H1 (cell line): Measurements from ENCODE around the gene SHCBP1L.

ENCODE experiments used
- KDM5A ChIP-seq: fragments of 200-600 bp; IDR thresholded peaks from 2 replicates; pipeline ENCODE4 v1.7.1; 2012; ENCODE audit warnings: mild to moderate bottlenecking, low read length, inconsistent platforms, mixed read lengths
- POLR2A ChIP-seq, 2 experiments: IDR thresholded peaks; 1 replicate in 1 of 2; 2 replicates in 1 of 2; pipeline ENCODE4 v1.6.1; 2011; ENCODE audit warnings: low read depth in 2 of 2, low read length in 2 of 2, mild to moderate bottlenecking in 2 of 2; ENCODE audit errors: control extremely low read depth in 1 of 2
- ZNF274 ChIP-seq: IDR thresholded peaks from 2 replicates; pipeline ENCODE4 v1.7.0; 2012; ENCODE audit warnings: low read length, borderline replicate concordance; ENCODE audit errors: extremely low read depth
- TF ChIP-seq, protein P1 (sequence below), 3 experiments: IDR thresholded peaks; 1 replicate in 2 of 3; 2 replicates in 1 of 3; pipeline versions ENCODE4 v1.5.1 to v1.6.1; 2011; ENCODE audit warnings: low read length in 3 of 3, mild to moderate bottlenecking in 3 of 3, inconsistent platforms in 2 of 3, low read depth in 1 of 3, moderate library complexity in 1 of 3; ENCODE audit not compliant: insufficient read depth in 1 of 3; ENCODE audit errors: control extremely low read depth in 1 of 3

DNA sequence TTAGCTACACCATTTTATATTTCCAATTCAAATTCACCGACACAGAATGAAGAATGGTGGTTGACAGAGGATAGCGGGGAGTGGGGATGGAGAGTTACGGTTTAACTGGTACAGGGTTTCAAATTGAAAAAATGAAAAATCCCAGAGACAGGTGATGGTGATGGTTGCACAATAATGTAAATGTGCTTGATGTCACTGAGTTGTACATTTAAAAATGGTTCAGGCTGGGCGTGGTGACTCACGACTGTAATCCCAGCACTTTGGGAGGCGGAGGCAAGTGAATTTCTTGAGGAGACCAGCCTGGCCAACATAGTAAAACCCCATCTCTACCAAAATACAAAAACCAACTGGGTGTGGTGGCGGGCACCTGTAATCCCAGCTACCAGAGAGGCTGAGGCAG lies 31.2 kb upstream of the SHCBP1L start:
- TF ChIP-seq, protein P1, sequence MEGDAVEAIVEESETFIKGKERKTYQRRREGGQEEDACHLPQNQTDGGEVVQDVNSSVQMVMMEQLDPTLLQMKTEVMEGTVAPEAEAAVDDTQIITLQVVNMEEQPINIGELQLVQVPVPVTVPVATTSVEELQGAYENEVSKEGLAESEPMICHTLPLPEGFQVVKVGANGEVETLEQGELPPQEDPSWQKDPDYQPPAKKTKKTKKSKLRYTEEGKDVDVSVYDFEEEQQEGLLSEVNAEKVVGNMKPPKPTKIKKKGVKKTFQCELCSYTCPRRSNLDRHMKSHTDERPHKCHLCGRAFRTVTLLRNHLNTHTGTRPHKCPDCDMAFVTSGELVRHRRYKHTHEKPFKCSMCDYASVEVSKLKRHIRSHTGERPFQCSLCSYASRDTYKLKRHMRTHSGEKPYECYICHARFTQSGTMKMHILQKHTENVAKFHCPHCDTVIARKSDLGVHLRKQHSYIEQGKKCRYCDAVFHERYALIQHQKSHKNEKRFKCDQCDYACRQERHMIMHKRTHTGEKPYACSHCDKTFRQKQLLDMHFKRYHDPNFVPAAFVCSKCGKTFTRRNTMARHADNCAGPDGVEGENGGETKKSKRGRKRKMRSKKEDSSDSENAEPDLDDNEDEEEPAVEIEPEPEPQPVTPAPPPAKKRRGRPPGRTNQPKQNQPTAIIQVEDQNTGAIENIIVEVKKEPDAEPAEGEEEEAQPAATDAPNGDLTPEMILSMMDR (IDR thresholded peaks at IDR 0.05; ENCODE audit: control extremely low read depth in 1 of 3, insufficient read depth in 1 of 3, low read depth in 1 of 3, low read length in 3 of 3), result no peak
- no peak for TF ChIP-seq POLR2A (IDR thresholded peaks at IDR 0.05; ENCODE audit: control extremely low read depth in 1 of 2, low read depth in 2 of 2, low read length in 2 of 2)
- TF ChIP-seq KDM5A, result no peak
- no peak for TF ChIP-seq ZNF274
